HFFc6 (cell line): Measurements from ENCODE around the gene PLXDC2. TPM values are rescaled to one million over a fixed set of nuclear protein-coding genes. Genes with fewer than 3 reads are reported as not detected.

ENCODE experiments used
- DNase-seq: peaks from one replicate; pipeline ENCODE4 v3.0.0-alpha.2; 2018
- H3K27ac Mint-ChIP-seq: 2 replicates; pipeline ENCODE4 v1.8.0; 2020; ENCODE audit warnings: mild to moderate bottlenecking, mixed read lengths
- H3K27me3 Mint-ChIP-seq: 2 replicates; pipeline ENCODE4 v1.8.0; 2021; ENCODE audit warnings: mild to moderate bottlenecking, moderate library complexity, mixed read lengths; ENCODE audit not compliant: insufficient read depth
- H3K36me3 Mint-ChIP-seq: 2 replicates; pipeline ENCODE4 v1.8.0; 2021; ENCODE audit warnings: low read depth, mixed read lengths
- H3K4me1 Mint-ChIP-seq: 2 replicates; pipeline ENCODE4 v1.8.0; 2020; ENCODE audit warnings: low read depth, mixed read lengths
- H3K4me3 Mint-ChIP-seq: 2 replicates; pipeline ENCODE4 v1.8.0; 2020; ENCODE audit warnings: mild to moderate bottlenecking, moderate library complexity, mixed read lengths
- H3K9me3 Mint-ChIP-seq: 2 replicates; pipeline ENCODE4 v1.8.0; 2020; ENCODE audit warnings: mild to moderate bottlenecking, mixed read lengths
- total RNA-seq, 6 experiments: library from RNA; stranded (reverse); fragmentation: NEBNext Ultra II Directional; extraction: Animal tissue kit (Norgen Biotek cat#: 25700); gene quantifications; 2 replicates in 1 of 6; 3 replicates in 5 of 6; pipeline ENCODE4 v1.2.3, GENCODE V29; 2021
- TF ChIP-seq, protein P1 (sequence below): fragments of 200-600 bp; sonication (generic); IDR thresholded peaks from 2 replicates; pipeline ENCODE4 v1.5.0; 2021; ENCODE audit warnings: antibody characterized with exemption, mild to moderate bottlenecking

Gene PLXDC2
- total RNA-seq, 6 experiments from 2014 or later = 0.17 to 2.3 (median 0.36) TPM

DNA sequence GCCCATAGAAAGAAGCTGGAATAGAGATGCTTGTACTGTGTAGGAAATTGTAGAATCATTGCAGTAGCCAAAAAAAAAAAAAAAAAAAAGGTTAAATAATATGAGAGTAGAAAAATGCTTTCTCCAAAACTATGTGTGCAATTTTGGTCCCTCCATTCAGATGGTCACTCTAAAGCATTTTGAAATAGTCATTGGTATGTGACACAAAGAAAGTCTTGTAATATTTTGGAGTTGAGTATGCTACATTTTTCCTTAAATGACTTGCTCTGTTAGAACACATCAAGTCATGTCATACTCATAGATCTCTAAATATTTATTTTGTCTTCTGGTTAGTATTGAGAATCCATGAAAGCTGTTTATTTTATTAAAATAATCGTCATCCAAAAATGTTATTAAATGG, 424.4 kb downstream of the PLXDC2 start:
- TF ChIP-seq, protein P1, sequence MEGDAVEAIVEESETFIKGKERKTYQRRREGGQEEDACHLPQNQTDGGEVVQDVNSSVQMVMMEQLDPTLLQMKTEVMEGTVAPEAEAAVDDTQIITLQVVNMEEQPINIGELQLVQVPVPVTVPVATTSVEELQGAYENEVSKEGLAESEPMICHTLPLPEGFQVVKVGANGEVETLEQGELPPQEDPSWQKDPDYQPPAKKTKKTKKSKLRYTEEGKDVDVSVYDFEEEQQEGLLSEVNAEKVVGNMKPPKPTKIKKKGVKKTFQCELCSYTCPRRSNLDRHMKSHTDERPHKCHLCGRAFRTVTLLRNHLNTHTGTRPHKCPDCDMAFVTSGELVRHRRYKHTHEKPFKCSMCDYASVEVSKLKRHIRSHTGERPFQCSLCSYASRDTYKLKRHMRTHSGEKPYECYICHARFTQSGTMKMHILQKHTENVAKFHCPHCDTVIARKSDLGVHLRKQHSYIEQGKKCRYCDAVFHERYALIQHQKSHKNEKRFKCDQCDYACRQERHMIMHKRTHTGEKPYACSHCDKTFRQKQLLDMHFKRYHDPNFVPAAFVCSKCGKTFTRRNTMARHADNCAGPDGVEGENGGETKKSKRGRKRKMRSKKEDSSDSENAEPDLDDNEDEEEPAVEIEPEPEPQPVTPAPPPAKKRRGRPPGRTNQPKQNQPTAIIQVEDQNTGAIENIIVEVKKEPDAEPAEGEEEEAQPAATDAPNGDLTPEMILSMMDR = no peak
- H3K9me3 Mint-ChIP-seq = peaks cover 36% of the 10 kb centered on the region
- H3K4me1 Mint-ChIP-seq = no peaks in the 10 kb centered on the region
- H3K4me3 Mint-ChIP-seq = no peak overlapping the region
- H3K36me3 Mint-ChIP-seq = no peaks in the 10 kb centered on the region
- no peak overlapping the region for H3K27ac Mint-ChIP-seq
- H3K27me3 Mint-ChIP-seq = no peaks in the 10 kb centered on the region
- DNase-seq = no peak

DNA sequence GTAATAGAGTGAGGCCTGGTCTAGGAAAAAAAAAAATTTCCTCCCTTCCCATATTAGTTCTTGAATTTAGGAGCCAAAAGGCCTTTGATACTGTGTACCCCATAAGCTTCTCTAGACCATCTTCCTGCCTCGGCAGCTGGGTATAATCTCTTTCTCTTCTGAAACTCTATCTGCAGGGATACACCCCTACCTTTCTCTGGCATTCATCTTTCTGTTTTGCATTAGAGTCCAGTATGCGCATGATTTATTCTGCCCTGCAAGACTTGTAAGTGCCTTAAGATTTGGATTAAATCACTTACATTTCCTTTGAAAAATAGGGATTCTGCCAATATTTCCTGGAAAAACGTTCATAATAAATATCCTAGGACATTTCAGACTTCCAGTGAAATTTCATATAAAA, 431.2 kb downstream of the PLXDC2 start:
- TF ChIP-seq, protein P1 = no peak
- Mint-ChIP-seq H3K27me3 (0 out of 2 replicates have a peak, but pooled peaks cover 2% of the 10 kb centered on the region), H3K4me1 (no peaks in the 10 kb centered on the region), H3K4me3 (no peak overlapping the region), H3K27ac (no peak overlapping the region), H3K9me3 (peaks cover 40% of the 10 kb centered on the region), H3K36me3 (no peaks in the 10 kb centered on the region; the same call in 1 of the 2 replicates)
- no peak for DNase-seq

DNA sequence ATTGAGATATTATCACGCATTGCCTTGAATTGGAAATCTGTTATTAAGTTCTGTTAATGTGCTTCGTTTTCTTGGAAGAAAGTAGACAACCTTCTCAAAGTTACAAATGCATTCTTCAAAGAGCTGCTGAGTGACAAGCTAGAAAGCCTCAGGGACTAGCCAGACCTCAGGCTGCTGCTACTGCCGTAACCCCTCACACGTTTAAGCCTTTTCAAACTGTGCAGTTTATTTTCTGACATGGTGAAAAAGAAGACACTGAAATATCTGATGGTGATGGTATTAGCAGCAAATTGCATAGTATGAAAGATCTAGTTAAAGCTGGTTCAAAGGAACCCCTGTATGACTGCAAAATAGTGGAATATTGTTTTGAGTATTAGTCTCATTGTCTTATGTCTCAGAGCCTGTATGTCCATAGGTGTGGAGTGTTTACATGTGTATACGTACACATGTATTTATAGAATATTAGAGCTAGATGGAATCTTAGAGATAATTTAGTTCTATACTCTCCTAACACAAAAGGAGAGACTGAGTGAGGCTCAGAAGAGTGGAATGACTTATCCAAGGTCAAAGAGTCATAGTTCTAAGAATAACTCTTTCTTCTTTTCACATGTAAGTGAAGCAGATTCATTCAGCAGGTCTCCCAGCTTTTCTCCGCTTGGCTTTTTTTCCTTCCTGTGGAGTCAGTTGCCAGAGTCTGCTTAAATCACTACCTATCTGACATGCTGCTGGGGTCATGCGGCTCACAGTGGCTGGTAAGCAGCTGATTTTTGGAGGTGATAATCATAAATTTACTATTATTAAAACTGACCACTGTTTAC, 431.9 kb downstream of the PLXDC2 start:
- Mint-ChIP-seq H3K9me3 (peaks cover 41% of the 10 kb centered on the region), H3K27ac (no peak overlapping the region), H3K4me1 (no peaks in the 10 kb centered on the region), H3K36me3 (no peaks in the 10 kb centered on the region; the same call in 1 of the 2 replicates), H3K4me3 (no peak overlapping the region), H3K27me3 (0 out of 2 replicates have a peak, but pooled peaks cover 2% of the 10 kb centered on the region)
- DNase-seq = no peak
- TF ChIP-seq, protein P1 = no peak

DNA sequence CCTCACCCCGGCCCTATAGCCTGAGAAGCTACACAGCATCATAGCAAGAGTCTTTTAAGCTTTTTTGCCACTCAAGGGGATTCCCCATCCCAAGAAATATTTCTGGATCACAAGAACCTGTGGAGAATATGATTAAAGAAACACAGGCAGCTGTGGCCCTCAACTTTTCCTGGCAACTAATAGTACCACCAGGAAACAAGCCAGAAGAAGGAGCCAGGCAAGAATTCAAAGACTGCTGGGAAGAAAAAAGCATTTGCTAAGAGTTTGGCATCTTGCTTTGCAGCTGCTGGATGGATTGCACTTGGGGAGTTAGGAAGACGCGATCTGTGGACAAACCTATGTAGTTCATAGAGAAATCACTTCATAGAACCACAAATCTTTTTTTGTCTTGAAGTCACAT, 437.8 kb downstream of the PLXDC2 start:
- H3K9me3 Mint-ChIP-seq = peaks cover 35% of the 10 kb centered on the region
- TF ChIP-seq, protein P1 = no peak
- 0 out of 2 replicates have a peak, but pooled peaks cover 2% of the 10 kb centered on the region for H3K27me3 Mint-ChIP-seq
- no peaks in the 10 kb centered on the region; the same call in 1 of the 2 replicates for H3K36me3 Mint-ChIP-seq
- no peak overlapping the region for H3K27ac Mint-ChIP-seq
- H3K4me1 Mint-ChIP-seq = no peaks in the 10 kb centered on the region
- no peak for DNase-seq
- no peak overlapping the region for H3K4me3 Mint-ChIP-seq

DNA sequence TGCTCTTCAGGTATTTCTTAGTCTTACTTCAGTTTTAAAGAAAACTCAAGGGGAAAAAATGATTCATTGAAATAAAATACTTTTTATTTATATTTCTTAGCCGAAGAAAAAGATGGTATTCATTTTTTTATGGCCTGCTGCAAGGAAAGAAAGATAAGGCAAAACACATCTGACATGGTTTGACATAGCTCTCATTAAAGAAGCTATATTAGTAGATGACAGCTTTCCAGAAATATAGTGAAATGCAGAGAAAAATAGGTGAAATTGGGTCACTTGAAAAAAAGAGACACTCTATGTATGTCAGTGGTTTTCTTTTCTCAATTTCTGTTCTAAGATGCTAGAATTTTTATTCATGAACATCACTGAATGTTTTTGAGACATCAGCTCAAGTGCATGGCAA, 438.3 kb downstream of the PLXDC2 start:
- Mint-ChIP-seq H3K36me3 (no peaks in the 10 kb centered on the region; the same call in 1 of the 2 replicates), H3K9me3 (peaks cover 33% of the 10 kb centered on the region), H3K4me1 (no peaks in the 10 kb centered on the region), H3K27ac (no peak overlapping the region), H3K4me3 (no peak overlapping the region), H3K27me3 (0 out of 2 replicates have a peak, but pooled peaks cover 2% of the 10 kb centered on the region)
- DNase-seq = no peak
- TF ChIP-seq, protein P1 = no peak
